GM06990 (cell line): Measurements from ENCODE around the gene CEP20.

Experiments used
- DNase-seq: peaks from one replicate; pipeline ENCODE4 v3.0.0-alpha.2; 2011; ENCODE audit not compliant: insufficient read length; ENCODE audit errors: extremely low read depth
- H3K27me3 ChIP-seq: replicated peaks from 2 replicates; pipeline ENCODE4 v1.6.0; 2011; ENCODE audit warnings: low read length; ENCODE audit not compliant: control insufficient read depth, insufficient read depth
- H3K36me3 ChIP-seq: 2 replicates; pipeline ENCODE4 v1.5.1; 2011; ENCODE audit warnings: low read length; ENCODE audit not compliant: control insufficient read depth, insufficient read depth
- H3K4me3 ChIP-seq: replicated peaks from 2 replicates; pipeline ENCODE4 v1.5.1; 2011; ENCODE audit warnings: low read depth, mild to moderate bottlenecking, control low read depth, low read length
- TF ChIP-seq, protein P1 (sequence below): IDR thresholded peaks from 2 replicates; pipeline ENCODE4 v1.5.1; 2011; ENCODE audit warnings: low read length, control low read depth, mild to moderate bottlenecking, inconsistent platforms; ENCODE audit not compliant: insufficient read depth, poor library complexity, severe bottlenecking

The CEP20 gene

DNA sequence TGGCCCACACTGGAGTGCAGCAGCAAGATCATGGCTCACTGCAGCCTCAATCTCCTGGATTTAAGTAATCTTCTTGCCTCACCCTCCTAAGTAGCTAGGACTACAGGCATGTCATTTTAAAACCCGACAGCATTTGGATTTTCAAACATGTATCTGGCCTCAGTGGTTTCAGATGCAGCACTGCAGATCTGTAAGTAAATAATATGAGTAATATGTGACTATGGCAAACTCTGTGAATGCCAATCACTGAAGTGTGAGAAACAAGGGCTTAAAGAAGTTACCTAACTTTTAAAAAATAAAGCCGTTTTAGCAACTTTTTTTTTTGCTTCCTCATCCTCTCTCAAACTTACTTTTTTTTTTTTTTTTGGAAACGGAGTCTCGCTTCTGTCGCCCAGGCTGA, 11.9 kb downstream of the CEP20 start:
- no peaks in the 10 kb centered on the region for H3K27me3 ChIP-seq
- peaks cover 2% of the 10 kb centered on the region for H3K36me3 ChIP-seq
- H3K4me3 ChIP-seq, result no peak overlapping the region
- DNase-seq, result no peak
- TF ChIP-seq, protein P1, sequence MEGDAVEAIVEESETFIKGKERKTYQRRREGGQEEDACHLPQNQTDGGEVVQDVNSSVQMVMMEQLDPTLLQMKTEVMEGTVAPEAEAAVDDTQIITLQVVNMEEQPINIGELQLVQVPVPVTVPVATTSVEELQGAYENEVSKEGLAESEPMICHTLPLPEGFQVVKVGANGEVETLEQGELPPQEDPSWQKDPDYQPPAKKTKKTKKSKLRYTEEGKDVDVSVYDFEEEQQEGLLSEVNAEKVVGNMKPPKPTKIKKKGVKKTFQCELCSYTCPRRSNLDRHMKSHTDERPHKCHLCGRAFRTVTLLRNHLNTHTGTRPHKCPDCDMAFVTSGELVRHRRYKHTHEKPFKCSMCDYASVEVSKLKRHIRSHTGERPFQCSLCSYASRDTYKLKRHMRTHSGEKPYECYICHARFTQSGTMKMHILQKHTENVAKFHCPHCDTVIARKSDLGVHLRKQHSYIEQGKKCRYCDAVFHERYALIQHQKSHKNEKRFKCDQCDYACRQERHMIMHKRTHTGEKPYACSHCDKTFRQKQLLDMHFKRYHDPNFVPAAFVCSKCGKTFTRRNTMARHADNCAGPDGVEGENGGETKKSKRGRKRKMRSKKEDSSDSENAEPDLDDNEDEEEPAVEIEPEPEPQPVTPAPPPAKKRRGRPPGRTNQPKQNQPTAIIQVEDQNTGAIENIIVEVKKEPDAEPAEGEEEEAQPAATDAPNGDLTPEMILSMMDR, result no peak

GRCh38 chr16:15874745-15875314, 13.6 kb downstream of the CEP20 start:
- no peaks in the 10 kb centered on the region for H3K27me3 ChIP-seq
- no peak for DNase-seq
- H3K4me3 ChIP-seq, result no peak overlapping the region
- no peaks in the 10 kb centered on the region; the same call in none of the 2 replicates for H3K36me3 ChIP-seq
- TF ChIP-seq, protein P1, result peak; percentile 66

DNA sequence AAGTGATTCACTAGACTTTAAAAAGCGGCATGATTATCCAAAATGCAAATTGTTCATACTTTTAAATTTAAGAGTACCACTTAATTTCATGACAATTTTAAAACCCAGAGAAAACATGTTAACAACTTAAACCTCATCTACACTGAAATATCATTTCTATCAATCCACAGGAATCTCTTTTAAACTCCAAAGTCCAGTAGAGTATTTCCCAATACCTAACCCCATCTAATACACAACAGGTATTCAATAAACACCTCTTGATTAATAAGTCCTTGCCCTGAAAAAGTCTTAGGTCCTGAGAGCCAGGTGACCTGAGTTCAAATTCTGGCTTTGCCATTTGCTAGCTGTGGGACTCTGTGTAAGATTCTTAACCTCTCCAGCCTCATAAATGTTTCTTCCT, 14.7 kb downstream of the CEP20 start:
- H3K4me3 ChIP-seq, result no peak overlapping the region
- no peak for DNase-seq
- H3K27me3 ChIP-seq, result no peaks in the 10 kb centered on the region
- peaks cover 2% of the 10 kb centered on the region for H3K36me3 ChIP-seq
- TF ChIP-seq, protein P1, result no peak

- Histone ChIP-seq H3K36me3 (peaks cover 2% of the 10 kb centered on the region), H3K4me3 (no peak overlapping the region), H3K27me3 (no peaks in the 10 kb centered on the region)
- no peak for DNase-seq
- TF ChIP-seq, protein P1, result no peak
These were observed 15.1 kb downstream of the CEP20 start for GRCh38 chr16:15873301-15873700.

DNA sequence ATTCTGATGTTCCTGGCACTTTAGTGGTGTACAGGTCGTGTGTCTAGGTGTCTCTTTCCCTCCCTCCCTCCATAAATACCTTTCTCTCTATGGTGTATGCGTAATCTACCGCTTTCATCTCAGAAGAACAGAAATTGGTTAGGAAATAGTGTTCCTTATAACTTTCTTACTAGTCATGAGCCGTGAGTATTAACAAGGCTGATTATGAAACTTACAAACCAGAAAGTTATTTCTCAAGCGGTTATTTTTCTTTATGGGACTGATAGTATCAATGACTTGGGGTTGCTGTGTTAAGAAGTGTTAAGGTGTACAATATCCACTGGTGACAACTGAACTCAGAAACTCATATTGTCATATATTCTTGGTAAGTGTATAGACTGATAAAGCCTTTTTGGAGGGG, 18.4 kb downstream of the CEP20 start:
- no peaks in the 10 kb centered on the region for H3K27me3 ChIP-seq
- TF ChIP-seq, protein P1, result no peak
- peaks cover 2% of the 10 kb centered on the region; the same call in 1 of the 2 replicates for H3K36me3 ChIP-seq
- H3K4me3 ChIP-seq, result no peak overlapping the region
- no peak for DNase-seq

DNA sequence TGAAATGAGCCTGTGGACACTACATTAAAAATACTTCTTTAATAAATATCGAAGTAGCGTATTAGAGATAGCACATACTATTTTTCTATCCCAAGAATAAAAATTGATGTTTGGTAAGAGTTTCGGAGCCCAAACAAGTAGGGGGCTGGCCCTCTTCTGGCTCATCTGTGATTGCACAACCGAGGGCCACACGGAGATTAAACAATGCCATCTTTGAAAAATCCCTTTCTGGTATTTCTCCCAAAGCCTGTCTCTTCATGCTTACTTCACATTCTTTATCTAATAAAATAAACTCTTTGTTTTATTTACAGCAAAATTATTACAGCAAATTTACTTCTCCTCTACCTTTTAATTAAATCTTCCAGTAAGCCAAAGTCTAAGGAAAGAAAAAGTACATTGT, 22.0 kb downstream of the CEP20 start:
- TF ChIP-seq, protein P1, result no peak
- H3K36me3 ChIP-seq, result peaks cover 2% of the 10 kb centered on the region; the same call in 1 of the 2 replicates
- no peak for DNase-seq

More for the DNA sequence above, 22.0 kb downstream of the CEP20 start:
- H3K27me3 ChIP-seq, result no peaks in the 10 kb centered on the region
- H3K4me3 ChIP-seq, result no peak overlapping the region
